MM.1S (cell line): ENCODE data around the gene EDC3.

Experiments
- DNase-seq: peaks from one replicate; pipeline ENCODE4 v3.0.0-alpha.2; 2015
- H2AFZ ChIP-seq: fragments of 300-600 bp; sonication (generic); 2 replicates; pipeline ENCODE4 v1.6.0; 2016; ENCODE audit warnings: antibody characterized with exemption, low read length
- H3F3A ChIP-seq: fragments of 300-600 bp; sonication (generic); 2 replicates; pipeline ENCODE4 v1.6.1; 2016; ENCODE audit warnings: mild to moderate bottlenecking, antibody characterized with exemption, low read length, moderate library complexity, mixed read lengths; ENCODE audit not compliant: insufficient read depth
- H3K27ac ChIP-seq: fragments of 300-600 bp; sonication (generic); 2 replicates; pipeline ENCODE4 v1.5.1; 2016; ENCODE audit warnings: mild to moderate bottlenecking, low read length
- H3K27me3 ChIP-seq: fragments of 300-600 bp; sonication (generic); replicated peaks from 2 replicates; pipeline ENCODE4 v1.6.0; 2016; ENCODE audit warnings: low read length; ENCODE audit not compliant: insufficient read depth
- H3K36me3 ChIP-seq: fragments of 300-600 bp; sonication (generic); replicated peaks from 2 replicates; pipeline ENCODE4 v1.6.1; 2016; ENCODE audit warnings: mild to moderate bottlenecking, low read length, mixed read lengths; ENCODE audit not compliant: insufficient read depth
- H3K4me1 ChIP-seq: fragments of 300-600 bp; sonication (generic); 2 replicates; pipeline ENCODE4 v1.6.1; 2016; ENCODE audit warnings: low read length, mixed read lengths
- H3K4me2 ChIP-seq: fragments of 300-600 bp; sonication (generic); 2 replicates; pipeline ENCODE4 v1.6.0; 2016; ENCODE audit warnings: low read depth, low read length
- H3K4me3 ChIP-seq: fragments of 300-600 bp; sonication (generic); 2 replicates; pipeline ENCODE4 v1.5.1; 2016; ENCODE audit warnings: low read length, mixed read lengths
- H3K79me2 ChIP-seq: fragments of 300-600 bp; sonication (generic); 2 replicates; pipeline ENCODE4 v1.6.1; 2016; ENCODE audit warnings: mixed run types, low read length, mixed read lengths
- H3K9ac ChIP-seq: fragments of 300-600 bp; sonication (generic); 2 replicates; pipeline ENCODE4 v1.6.1; 2016; ENCODE audit warnings: low read length, mixed read lengths
- H3K9me2 ChIP-seq: fragments of 300-600 bp; sonication (generic); replicated peaks from 2 replicates; pipeline ENCODE4 v1.6.1; 2016; ENCODE audit warnings: mild to moderate bottlenecking, low read length, mixed read lengths; ENCODE audit not compliant: insufficient read depth
- H3K9me3 ChIP-seq: fragments of 300-600 bp; sonication (generic); replicated peaks from 2 replicates; pipeline ENCODE4 v1.6.1; 2016; ENCODE audit warnings: mild to moderate bottlenecking, low read length, mixed read lengths; ENCODE audit not compliant: insufficient read depth
- H4K20me1 ChIP-seq: fragments of 300-600 bp; sonication (generic); 2 replicates; pipeline ENCODE4 v1.6.1; 2016; ENCODE audit warnings: mild to moderate bottlenecking, low read length, moderate library complexity, mixed read lengths; ENCODE audit not compliant: insufficient read depth
- EZH2 ChIP-seq: fragments of 300-600 bp; sonication (generic); optimal IDR thresholded peaks from 2 replicates; pipeline ENCODE3; 2017; ENCODE audit warnings: low read depth, mild to moderate bottlenecking, antibody characterized with exemption, low read length, mixed read lengths
- EZH2phosphoT487 ChIP-seq: fragments of 300-600 bp; sonication (generic); IDR thresholded peaks from 2 replicates; pipeline ENCODE4 v1.6.1; 2018; ENCODE audit warnings: antibody characterized with exemption, low read length
- TF ChIP-seq, protein P1 (sequence below): fragments of 300-600 bp; sonication (generic); IDR thresholded peaks from 2 replicates; pipeline ENCODE4 v1.5.1; 2016; ENCODE audit warnings: antibody characterized with exemption, low read length, mixed read lengths

The EDC3 gene

DNA sequence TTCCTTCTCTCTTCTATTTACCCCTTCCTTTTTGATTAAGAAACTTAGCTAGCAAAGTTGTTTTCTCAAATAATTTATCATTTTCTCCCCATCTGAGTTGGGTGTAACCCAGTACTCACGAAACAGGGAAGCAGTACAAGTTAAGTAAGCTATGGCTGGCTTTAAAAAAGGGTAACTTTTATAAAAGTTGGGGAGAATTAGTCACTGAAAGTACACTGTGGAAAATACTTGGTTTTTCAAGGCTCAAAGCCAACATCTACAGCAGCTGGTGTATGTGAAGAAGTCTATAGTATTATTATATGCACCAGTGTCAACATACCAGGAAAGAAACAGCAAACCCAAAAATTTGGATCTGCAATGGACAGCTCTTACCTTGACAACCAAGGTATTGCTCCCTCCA, 54.7 kb downstream of the EDC3 start:
- TF ChIP-seq, protein P1, sequence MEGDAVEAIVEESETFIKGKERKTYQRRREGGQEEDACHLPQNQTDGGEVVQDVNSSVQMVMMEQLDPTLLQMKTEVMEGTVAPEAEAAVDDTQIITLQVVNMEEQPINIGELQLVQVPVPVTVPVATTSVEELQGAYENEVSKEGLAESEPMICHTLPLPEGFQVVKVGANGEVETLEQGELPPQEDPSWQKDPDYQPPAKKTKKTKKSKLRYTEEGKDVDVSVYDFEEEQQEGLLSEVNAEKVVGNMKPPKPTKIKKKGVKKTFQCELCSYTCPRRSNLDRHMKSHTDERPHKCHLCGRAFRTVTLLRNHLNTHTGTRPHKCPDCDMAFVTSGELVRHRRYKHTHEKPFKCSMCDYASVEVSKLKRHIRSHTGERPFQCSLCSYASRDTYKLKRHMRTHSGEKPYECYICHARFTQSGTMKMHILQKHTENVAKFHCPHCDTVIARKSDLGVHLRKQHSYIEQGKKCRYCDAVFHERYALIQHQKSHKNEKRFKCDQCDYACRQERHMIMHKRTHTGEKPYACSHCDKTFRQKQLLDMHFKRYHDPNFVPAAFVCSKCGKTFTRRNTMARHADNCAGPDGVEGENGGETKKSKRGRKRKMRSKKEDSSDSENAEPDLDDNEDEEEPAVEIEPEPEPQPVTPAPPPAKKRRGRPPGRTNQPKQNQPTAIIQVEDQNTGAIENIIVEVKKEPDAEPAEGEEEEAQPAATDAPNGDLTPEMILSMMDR, result no peak
- no peak for TF ChIP-seq EZH2
- TF ChIP-seq EZH2phosphoT487, result no peak
- Histone ChIP-seq H3K4me1 (no peaks in the 10 kb centered on the region), H3K27me3 (no peaks in the 10 kb centered on the region), H3K4me2 (no peak overlapping the region), H2AFZ (no peak overlapping the region), H3K9me3 (no peaks in the 10 kb centered on the region), H3K36me3 (peaks cover 5% of the 10 kb centered on the region; the same call in 1 of the 2 replicates), H3K9me2 (no peaks in the 10 kb centered on the region), H4K20me1 (no peaks in the 10 kb centered on the region), H3K27ac (no peak overlapping the region), H3F3A (no peaks in the 10 kb centered on the region), H3K4me3 (no peak overlapping the region), H3K79me2 (no peaks in the 10 kb centered on the region), H3K9ac (no peak overlapping the region)
- no peak for DNase-seq

GRCh38 chr15:74636984-74637383, 58.8 kb downstream of the EDC3 start:
- Histone ChIP-seq H3K9ac (no peak overlapping the region), H3K9me2 (no peaks in the 10 kb centered on the region), H2AFZ (no peak overlapping the region), H3K4me1 (no peaks in the 10 kb centered on the region), H3K27ac (no peak overlapping the region), H3F3A (no peaks in the 10 kb centered on the region), H3K4me3 (no peak overlapping the region), H3K9me3 (no peaks in the 10 kb centered on the region), H3K4me2 (no peak overlapping the region), H4K20me1 (0 out of 2 replicates have a peak, but pooled peaks cover 4% of the 10 kb centered on the region), H3K27me3 (no peaks in the 10 kb centered on the region), H3K36me3 (peaks cover 5% of the 10 kb centered on the region; the same call in 1 of the 2 replicates), H3K79me2 (no peaks in the 10 kb centered on the region)
- no peak for TF ChIP-seq EZH2phosphoT487
- no peak for TF ChIP-seq EZH2
- TF ChIP-seq, protein P1, result no peak
- DNase-seq, result no peak

- Histone ChIP-seq H3K4me2 (no peak overlapping the region), H3K79me2 (peaks cover 2% of the 10 kb centered on the region; the same call in 1 of the 2 replicates), H3K4me1 (no peaks in the 10 kb centered on the region), H3K4me3 (no peak overlapping the region), H3K27ac (no peak overlapping the region), H3K9me3 (no peaks in the 10 kb centered on the region), H3F3A (peaks cover 9% of the 10 kb centered on the region; the same call in 1 of the 2 replicates), H3K36me3 (peaks cover 4% of the 10 kb centered on the region; the same call in 1 of the 2 replicates), H3K9ac (no peak overlapping the region), H4K20me1 (0 out of 2 replicates have a peak, but pooled peaks cover 4% of the 10 kb centered on the region), H2AFZ (no peak overlapping the region), H3K9me2 (no peaks in the 10 kb centered on the region), H3K27me3 (no peaks in the 10 kb centered on the region)
- peak; percentile 76 for DNase-seq
- TF ChIP-seq EZH2phosphoT487, result no peak
- TF ChIP-seq, protein P1, result peak; percentile 95
Observed at GRCh38 chr15:74635228-74635627, 60.6 kb downstream of the EDC3 start.
